ENCODE results near the gene MTHFD1L. TPM values are rescaled to one million over a fixed set of nuclear protein-coding genes. Genes with fewer than 3 reads are reported as not detected.
A peak's percentile ranks its signal among the peaks of the same experiment; 100 is the strongest.

Gene MTHFD1L
- total RNA-seq, 3 donors from 2014 or later, result 170 to 193 (median 190) TPM

DNA sequence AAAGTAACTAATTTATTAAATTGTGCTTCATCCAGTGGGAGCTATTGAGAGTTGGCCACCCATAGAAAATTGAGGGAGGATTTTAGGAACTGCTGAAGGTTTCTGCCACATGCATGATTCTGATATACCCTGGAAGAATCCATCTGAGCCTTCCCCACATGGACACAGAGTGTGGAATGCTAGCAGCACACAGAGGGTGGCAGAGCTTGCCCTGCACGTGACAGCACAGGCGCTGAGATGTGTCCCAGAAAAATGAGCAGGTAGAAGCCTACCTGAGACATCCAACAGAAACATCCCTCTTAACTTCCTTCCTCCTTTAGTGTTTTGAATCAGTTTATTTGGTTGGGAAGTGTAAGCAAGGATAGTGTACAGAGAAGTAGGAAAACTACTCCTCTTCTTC is 96.9 kb downstream of the MTHFD1L start:
- Mint-ChIP-seq H3K4me1 (ENCODE audit: low read depth) (no peaks in the 10 kb centered on the region), H3K4me3 (no peak overlapping the region), H3K36me3 (ENCODE audit: insufficient read depth) (peaks cover 40% of the 10 kb centered on the region), H3K27me3 (ENCODE audit: low read depth) (no peaks in the 10 kb centered on the region), H3K9me3 (no peaks in the 10 kb centered on the region)
- DNase-seq (no peak), ATAC-seq (no peak)

DNA sequence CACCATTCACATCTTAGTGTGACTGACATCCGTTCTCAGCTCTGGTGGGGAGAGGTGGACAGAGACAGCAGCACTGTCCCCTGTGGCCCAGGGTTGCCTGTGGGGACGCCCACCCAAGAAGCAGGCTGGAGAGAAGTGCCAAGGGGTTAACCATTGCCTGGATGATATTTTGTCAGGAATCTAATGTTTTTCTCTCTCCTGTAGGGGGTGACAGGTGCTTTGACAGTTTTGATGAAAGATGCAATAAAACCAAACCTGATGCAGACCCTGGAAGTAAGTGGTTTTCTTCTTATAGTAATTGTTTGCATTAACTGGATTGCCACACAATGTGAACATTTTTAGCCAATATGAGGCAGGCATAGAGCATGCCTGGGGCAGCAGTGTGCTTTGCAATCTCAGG is 99.3 kb downstream of the MTHFD1L start:
- ATAC-seq (no peak), DNase-seq (no peak)
- no peaks in the 10 kb centered on the region for H3K9me3 Mint-ChIP-seq
- H3K27me3 Mint-ChIP-seq (ENCODE audit: low read depth), result no peaks in the 10 kb centered on the region
- no peaks in the 10 kb centered on the region for H3K4me1 Mint-ChIP-seq (ENCODE audit: low read depth)
- H3K36me3 Mint-ChIP-seq (ENCODE audit: insufficient read depth), result peaks cover 38% of the 10 kb centered on the region
- no peak overlapping the region for H3K4me3 Mint-ChIP-seq

DNA sequence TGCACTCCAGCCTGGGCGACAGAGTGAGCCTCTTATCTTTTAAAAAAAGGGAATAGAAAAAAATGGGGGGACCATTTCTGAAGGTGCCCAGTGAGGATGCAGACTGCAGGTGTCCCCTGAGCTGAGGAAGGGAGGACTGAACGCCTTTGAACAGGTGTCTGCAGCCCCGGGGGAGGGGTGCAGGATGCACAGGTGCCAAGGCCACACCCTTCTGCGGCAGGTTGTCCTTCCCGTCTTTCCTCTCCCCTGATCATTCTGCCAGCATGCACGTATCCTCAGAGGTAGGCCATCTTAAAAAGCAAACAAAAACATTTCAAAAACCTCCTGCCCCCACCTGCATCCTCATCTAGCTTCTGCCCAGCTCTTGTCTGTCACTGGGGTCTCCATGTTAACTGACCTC is 101.3 kb downstream of the MTHFD1L start:
- H3K27me3 Mint-ChIP-seq (ENCODE audit: low read depth), result no peaks in the 10 kb centered on the region
- no peak overlapping the region for H3K4me3 Mint-ChIP-seq
- no peaks in the 10 kb centered on the region for H3K9me3 Mint-ChIP-seq
- ATAC-seq (no peak), DNase-seq (no peak)
- H3K4me1 Mint-ChIP-seq (ENCODE audit: low read depth), result no peaks in the 10 kb centered on the region
- H3K36me3 Mint-ChIP-seq (ENCODE audit: insufficient read depth), result peaks cover 35% of the 10 kb centered on the region

DNA sequence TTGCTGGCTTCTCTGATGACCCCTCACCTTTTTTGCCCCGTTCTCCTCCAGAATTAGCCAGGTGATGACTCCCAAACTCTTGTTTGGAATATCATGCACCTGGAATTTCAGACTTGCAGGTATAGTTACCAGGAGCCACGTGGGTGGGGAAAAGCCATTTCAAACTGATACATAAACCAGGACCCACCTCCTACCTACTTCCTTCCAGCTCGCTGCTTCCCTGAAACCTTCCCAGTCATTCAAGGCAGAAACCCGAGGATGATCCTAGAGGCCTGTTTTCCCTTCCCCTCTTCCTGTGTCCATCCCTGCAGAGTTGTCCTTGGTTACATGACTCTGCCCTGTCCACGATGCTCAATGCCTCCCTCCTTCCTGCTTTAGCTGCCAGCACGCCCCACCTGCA is 101.9 kb downstream of the MTHFD1L start:
- peaks cover 41% of the 10 kb centered on the region for H3K36me3 Mint-ChIP-seq (ENCODE audit: insufficient read depth)
- H3K4me3 Mint-ChIP-seq, result no peak overlapping the region
- no peak for DNase-seq
- ATAC-seq, result no peak
- H3K9me3 Mint-ChIP-seq, result no peaks in the 10 kb centered on the region
- H3K27me3 Mint-ChIP-seq (ENCODE audit: low read depth), result no peaks in the 10 kb centered on the region
- no peaks in the 10 kb centered on the region for H3K4me1 Mint-ChIP-seq (ENCODE audit: low read depth)

DNA sequence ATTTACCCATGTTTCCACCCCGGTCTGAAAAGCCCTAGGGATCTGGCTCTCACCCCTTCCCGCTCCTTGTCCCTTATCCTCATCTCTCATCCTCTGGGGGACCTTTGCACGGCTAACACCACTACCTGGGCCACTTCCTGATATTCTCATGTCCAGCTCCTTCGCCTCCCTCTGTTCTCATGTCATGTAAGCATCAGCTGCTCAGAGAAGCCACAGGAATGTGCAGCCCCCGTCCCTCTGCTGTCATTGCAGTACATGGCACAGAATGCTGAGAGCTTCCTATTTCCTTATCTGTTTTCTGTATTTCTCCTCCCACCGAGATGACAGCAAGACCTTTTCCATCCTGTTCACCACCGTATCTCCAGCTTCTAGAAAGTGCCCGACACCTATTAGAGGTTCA is 102.4 kb downstream of the MTHFD1L start:
- Mint-ChIP-seq H3K4me1 (ENCODE audit: low read depth) (no peaks in the 10 kb centered on the region), H3K4me3 (no peak overlapping the region), H3K9me3 (no peaks in the 10 kb centered on the region), H3K36me3 (ENCODE audit: insufficient read depth) (peaks cover 47% of the 10 kb centered on the region), H3K27me3 (ENCODE audit: low read depth) (no peaks in the 10 kb centered on the region)
- ATAC-seq (peak in 1 of 2 donors; percentile 21), DNase-seq (no peak)

DNA sequence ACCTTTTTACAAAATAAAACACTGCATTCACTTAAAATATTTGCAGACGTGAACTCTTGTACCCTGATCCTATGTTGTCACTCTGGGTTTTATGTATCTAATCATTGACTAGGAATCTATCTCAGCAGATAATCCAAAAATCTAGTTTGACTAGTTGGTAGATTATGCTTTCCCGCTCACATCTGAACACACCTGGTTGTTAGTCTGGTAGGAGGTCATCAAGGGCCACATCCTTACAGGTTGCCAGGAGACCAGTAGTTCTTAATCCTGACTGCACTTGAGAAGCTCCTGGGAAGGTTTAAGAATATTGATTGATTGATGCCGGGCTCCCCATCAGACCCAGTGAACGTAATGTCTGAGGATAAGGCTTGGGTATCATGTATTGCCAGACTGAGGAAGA is 104.4 kb downstream of the MTHFD1L start:
- no peaks in the 10 kb centered on the region for H3K4me1 Mint-ChIP-seq (ENCODE audit: low read depth)
- H3K9me3 Mint-ChIP-seq, result no peaks in the 10 kb centered on the region
- no peak overlapping the region for H3K4me3 Mint-ChIP-seq
- peaks cover 52% of the 10 kb centered on the region for H3K36me3 Mint-ChIP-seq (ENCODE audit: insufficient read depth)
- no peak for DNase-seq
- ATAC-seq, result no peak
- no peaks in the 10 kb centered on the region for H3K27me3 Mint-ChIP-seq (ENCODE audit: low read depth)

DNA sequence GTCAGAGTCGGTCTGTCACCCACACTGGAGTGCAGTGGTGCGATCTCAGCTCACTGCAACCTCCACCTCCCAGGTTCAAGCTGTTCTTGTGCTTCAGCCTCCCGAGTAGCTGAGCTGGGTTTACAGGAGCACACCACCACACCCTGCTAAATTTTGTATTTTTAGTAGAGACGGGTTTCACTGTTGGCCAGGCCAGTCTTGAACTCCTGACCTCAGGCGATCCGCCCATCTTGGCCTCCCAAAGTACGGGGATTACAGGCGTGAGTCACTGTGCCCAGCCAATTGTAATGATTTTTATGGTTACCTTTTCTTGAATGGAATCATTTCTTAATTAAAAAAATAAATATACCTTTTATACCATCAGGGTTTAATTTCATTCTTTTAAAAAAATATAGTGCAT is 105.7 kb downstream of the MTHFD1L start:
- no peaks in the 10 kb centered on the region for H3K4me1 Mint-ChIP-seq (ENCODE audit: low read depth)
- H3K36me3 Mint-ChIP-seq (ENCODE audit: insufficient read depth), result peaks cover 47% of the 10 kb centered on the region
- H3K27me3 Mint-ChIP-seq (ENCODE audit: low read depth), result no peaks in the 10 kb centered on the region
- no peak for ATAC-seq
- DNase-seq, result no peak
- H3K4me3 Mint-ChIP-seq, result no peak overlapping the region
- no peaks in the 10 kb centered on the region for H3K9me3 Mint-ChIP-seq

DNA sequence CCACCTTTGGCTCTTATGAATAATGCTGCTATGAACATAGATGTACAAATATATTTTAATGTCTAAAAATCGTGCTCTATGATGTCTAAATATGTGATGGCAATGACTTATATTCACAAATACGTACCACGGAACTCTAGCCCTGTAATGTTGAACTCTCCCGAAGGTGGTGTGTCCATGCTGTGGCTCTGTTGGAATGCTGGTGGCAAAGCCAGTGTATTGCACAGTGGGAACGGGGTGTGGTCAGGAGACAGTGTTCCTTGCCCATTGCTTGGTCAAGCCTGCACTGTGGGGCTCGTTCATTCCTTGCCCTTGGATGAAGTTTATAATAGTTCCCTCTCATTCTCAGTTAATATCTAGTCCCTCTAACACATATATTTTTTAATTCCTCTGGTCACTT is 109.6 kb downstream of the MTHFD1L start:
- Mint-ChIP-seq H3K4me1 (ENCODE audit: low read depth) (no peaks in the 10 kb centered on the region), H3K4me3 (no peak overlapping the region), H3K27me3 (ENCODE audit: low read depth) (no peaks in the 10 kb centered on the region), H3K9me3 (no peaks in the 10 kb centered on the region), H3K36me3 (ENCODE audit: insufficient read depth) (peaks cover 47% of the 10 kb centered on the region)
- ATAC-seq (no peak), DNase-seq (no peak)

DNA sequence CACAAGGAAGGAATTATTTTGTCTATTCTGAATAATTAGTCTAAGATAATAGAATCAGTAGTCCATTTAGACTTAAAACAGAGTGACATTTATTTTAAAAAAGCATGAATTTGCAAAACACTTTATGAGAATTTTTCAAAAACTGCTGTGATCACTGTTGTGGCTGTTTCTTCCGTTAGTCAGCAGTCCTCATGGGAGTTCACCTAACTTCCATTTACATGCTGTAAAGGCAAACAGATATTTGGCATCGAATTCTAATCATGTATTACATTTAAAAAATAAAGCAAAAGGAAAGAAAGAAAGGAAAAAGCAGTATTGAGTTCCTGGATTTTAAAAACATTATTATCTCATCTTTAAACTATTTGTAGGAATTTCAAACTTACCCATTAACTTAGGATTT is 111.8 kb downstream of the MTHFD1L start:
- H3K27me3 Mint-ChIP-seq (ENCODE audit: low read depth), result no peaks in the 10 kb centered on the region
- peaks cover 49% of the 10 kb centered on the region for H3K36me3 Mint-ChIP-seq (ENCODE audit: insufficient read depth)
- H3K4me3 Mint-ChIP-seq, result no peak overlapping the region
- H3K9me3 Mint-ChIP-seq, result no peaks in the 10 kb centered on the region
- no peak for ATAC-seq
- H3K4me1 Mint-ChIP-seq (ENCODE audit: low read depth), result no peaks in the 10 kb centered on the region
- no peak for DNase-seq

DNA sequence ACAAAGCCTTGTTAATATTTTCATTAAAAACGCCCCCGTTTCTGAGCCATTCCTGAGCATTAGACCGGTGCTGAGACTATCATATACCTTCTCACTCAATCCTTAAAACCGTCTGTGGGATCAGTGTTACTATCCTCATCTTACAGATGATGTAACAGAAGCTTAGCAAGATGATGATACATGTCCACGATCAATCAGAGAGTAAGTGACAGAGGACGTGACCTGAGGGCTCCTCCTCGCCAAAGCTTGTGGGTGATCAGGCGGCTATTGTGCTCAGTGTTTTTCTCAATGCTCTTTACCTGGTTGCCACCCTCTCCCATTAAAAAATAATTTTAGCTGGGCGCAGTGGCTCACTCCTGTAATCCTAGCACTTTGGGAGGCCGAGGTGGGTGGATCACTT is 113.1 kb downstream of the MTHFD1L start:
- Mint-ChIP-seq H3K4me3 (no peak overlapping the region), H3K36me3 (ENCODE audit: insufficient read depth) (peaks cover 45% of the 10 kb centered on the region), H3K9me3 (no peaks in the 10 kb centered on the region), H3K4me1 (ENCODE audit: low read depth) (no peaks in the 10 kb centered on the region), H3K27me3 (ENCODE audit: low read depth) (no peaks in the 10 kb centered on the region)
- DNase-seq (no peak), ATAC-seq (no peak)

DNA sequence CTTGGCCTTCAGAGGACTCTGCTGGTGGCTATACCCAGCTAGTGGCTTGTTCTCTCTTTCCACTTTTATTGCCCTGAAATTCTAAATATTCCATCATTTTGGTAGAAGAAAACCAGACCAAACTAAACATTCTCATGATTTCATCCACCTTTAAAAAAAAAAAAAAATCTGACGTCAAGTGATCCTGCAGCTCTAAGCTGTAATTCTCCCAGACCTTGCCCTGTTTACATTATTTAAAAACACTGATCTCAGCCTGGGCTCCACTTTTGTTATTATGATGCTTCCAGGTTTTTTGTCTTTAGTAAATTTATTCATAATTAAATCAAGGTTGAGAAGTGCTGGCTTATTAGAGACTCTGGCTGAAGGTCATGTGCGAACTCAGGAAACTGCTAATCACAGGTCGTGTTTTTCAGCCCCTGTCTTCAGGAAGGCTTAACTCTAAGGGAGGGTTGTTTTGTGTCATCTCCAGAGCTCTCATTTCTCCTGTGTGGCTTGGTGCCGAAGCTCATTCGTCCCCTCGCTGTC is 114.4 kb downstream of the MTHFD1L start:
- Mint-ChIP-seq H3K4me3 (no peak overlapping the region), H3K4me1 (ENCODE audit: low read depth) (no peaks in the 10 kb centered on the region), H3K27me3 (ENCODE audit: low read depth) (no peaks in the 10 kb centered on the region), H3K9me3 (no peaks in the 10 kb centered on the region), H3K36me3 (ENCODE audit: insufficient read depth) (peaks cover 40% of the 10 kb centered on the region)
- DNase-seq (no peak), ATAC-seq (no peak)

DNA sequence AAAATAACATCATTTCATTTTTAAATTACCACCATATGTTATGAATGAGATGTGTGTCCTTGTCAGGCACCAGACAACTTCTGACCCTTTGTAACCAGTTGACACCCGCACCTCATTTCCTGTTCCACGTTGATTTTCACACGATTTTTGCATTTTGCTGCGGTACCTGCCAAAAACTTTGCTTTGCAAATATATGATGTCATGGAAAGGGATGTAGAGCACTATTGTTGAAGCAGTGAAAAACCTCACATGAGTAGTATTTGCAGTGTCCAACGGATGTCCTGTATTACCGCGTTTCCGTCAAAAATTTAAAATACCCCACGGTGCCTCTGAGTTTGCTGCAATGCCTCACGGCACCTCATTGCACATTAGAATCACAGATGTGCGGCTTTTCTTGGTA is 115.6 kb downstream of the MTHFD1L start:
- Mint-ChIP-seq H3K36me3 (ENCODE audit: insufficient read depth) (peaks cover 38% of the 10 kb centered on the region), H3K4me3 (no peak overlapping the region), H3K4me1 (ENCODE audit: low read depth) (no peaks in the 10 kb centered on the region), H3K27me3 (ENCODE audit: low read depth) (no peaks in the 10 kb centered on the region), H3K9me3 (no peaks in the 10 kb centered on the region)
- no peak for DNase-seq
- ATAC-seq, result no peak

DNA sequence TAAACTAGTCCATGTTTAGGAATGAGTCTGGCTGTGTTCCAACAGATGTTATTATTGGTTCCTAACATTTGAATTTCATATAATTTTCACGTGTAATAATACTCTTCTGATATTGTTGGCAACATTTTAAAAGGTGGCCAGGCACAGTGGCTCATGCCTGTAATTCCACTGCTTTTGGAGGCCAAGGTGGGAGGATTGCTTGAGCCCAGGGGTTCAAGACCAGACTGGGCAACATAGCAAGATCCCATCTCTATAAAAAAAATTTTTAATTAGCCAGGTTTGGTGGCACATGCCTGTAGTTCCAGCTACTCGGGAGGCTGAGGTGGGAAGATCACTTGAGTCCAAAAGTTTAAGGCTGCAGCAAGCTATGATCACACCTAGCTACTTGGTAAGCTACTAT is 116.2 kb downstream of the MTHFD1L start:
- no peak for ATAC-seq
- Mint-ChIP-seq H3K4me3 (no peak overlapping the region), H3K4me1 (ENCODE audit: low read depth) (no peaks in the 10 kb centered on the region), H3K9me3 (no peaks in the 10 kb centered on the region), H3K36me3 (ENCODE audit: insufficient read depth) (peaks cover 33% of the 10 kb centered on the region), H3K27me3 (ENCODE audit: low read depth) (no peaks in the 10 kb centered on the region)
- DNase-seq, result no peak

DNA sequence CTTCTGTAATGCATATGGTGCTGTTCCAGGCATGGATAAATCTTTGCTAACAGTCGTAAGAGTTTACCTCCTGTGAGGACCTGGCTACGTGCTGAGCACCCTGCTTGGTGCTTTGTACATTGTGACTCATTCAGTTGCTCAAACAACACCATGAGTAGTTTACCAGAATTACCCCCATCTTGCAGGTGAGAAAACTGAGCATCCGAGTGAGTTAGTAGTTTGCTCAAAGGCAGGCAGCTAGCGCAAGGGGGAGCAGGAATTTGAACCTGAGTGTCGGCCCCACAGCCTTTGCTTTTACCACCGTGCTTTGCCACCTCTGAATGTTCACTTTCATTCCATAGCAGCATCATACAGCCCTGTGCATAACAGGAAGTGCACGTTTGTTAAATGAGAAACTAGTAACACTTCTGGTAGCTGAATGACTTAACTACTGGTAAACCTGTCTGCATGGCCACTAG is 121.9 kb downstream of the MTHFD1L start:
- peak overlapping the region; percentile 61 for H3K4me3 Mint-ChIP-seq
- peaks cover 6% of the 10 kb centered on the region for H3K4me1 Mint-ChIP-seq (ENCODE audit: low read depth)
- peaks cover 25% of the 10 kb centered on the region for H3K36me3 Mint-ChIP-seq (ENCODE audit: insufficient read depth)
- ATAC-seq (peak; percentile 88 to 96), DNase-seq (no peak)
- H3K9me3 Mint-ChIP-seq, result no peaks in the 10 kb centered on the region
- no peaks in the 10 kb centered on the region for H3K27me3 Mint-ChIP-seq (ENCODE audit: low read depth)

DNA sequence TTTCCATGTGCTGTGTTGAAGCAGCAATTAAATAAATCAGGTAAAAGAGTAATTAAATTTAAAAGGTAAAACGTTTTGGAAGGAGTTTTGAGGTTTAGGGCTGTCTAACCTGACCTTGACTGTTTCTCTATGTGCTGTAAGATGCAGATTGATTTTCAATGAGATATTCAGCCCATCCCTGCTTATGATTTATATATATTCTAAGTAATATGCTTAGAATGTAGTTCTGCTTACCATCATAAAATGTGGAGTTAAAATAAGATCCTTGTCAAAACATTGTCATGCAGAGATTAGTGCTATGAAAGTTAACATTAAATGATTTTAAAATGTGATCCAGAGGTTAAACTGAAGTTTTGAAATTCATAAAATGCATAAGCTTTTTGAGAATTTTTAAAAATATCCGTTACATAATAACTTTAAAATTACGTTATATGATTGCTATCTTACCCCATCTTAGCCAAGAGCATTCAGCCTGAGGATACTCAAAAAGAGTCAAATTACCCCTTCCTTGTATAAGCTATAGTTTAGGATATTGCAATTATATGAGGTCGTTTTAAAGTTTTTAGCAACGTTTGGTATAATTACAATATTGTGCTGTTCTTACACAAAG is 122.5 kb downstream of the MTHFD1L start:
- Mint-ChIP-seq H3K27me3 (ENCODE audit: low read depth) (no peaks in the 10 kb centered on the region), H3K4me3 (no peak overlapping the region), H3K9me3 (no peaks in the 10 kb centered on the region), H3K36me3 (ENCODE audit: insufficient read depth) (peaks cover 27% of the 10 kb centered on the region), H3K4me1 (ENCODE audit: low read depth) (peaks cover 6% of the 10 kb centered on the region)
- no peak for ATAC-seq
- DNase-seq, result no peak
